Stimulated activated naive B cell treated with anti-CD40 and anti-IgM and Interleukin-4, amounts not matched to agents 10 μg/mL and 1 μg/mL and 100 μg/mL, for 72 hours (primary cell): ENCODE measurements around the gene LDLRAD3.

Experiments used
- ATAC-seq, 2 donors: fragments of 150-1000 bp; cut with Tn5 transposase; replicated peaks; 2 replicates each; pipeline ENCODE4 v1.10.0; 2021; ENCODE audit warnings: moderate library complexity in 1 of 2
- DNase-seq: peaks from one replicate; pipeline ENCODE4 v3.0.0; 2021
- H3K27ac Mint-ChIP-seq: one replicate; pipeline ENCODE4 v1.8.0; 2022; ENCODE audit warnings: mild to moderate bottlenecking, mixed read lengths
- H3K27me3 Mint-ChIP-seq, 2 donors: one replicate each; pipeline ENCODE4 v1.8.0; 2022; ENCODE audit warnings: mixed read lengths in 2 of 2
- H3K36me3 Mint-ChIP-seq, 2 donors: one replicate each; pipeline ENCODE4 v1.8.0; 2022; ENCODE audit warnings: mixed read lengths in 2 of 2, mild to moderate bottlenecking in 1 of 2
- H3K4me1 Mint-ChIP-seq, 2 donors: one replicate each; pipeline ENCODE4 v1.8.0; 2022; ENCODE audit warnings: mixed read lengths in 2 of 2, mild to moderate bottlenecking in 1 of 2
- H3K4me3 Mint-ChIP-seq, 2 donors: one replicate each; pipeline ENCODE4 v1.8.0; 2022; ENCODE audit warnings: mild to moderate bottlenecking in 2 of 2, mixed read lengths in 2 of 2, moderate library complexity in 1 of 2
- H3K9me3 Mint-ChIP-seq, 2 donors: one replicate each; pipeline ENCODE4 v1.8.0; 2022; ENCODE audit warnings: mixed read lengths in 2 of 2, mild to moderate bottlenecking in 1 of 2

The LDLRAD3 gene

GRCh38 chr11:36271794-36272407 is 328.0 kb downstream of the LDLRAD3 start:
- Mint-ChIP-seq H3K4me3 (no peak overlapping the region), H3K27me3 (no peaks in the 10 kb centered on the region), H3K36me3 (peaks cover 33 to 51% of the 10 kb centered on the region in 2 donors), H3K4me1 (no peaks in the 10 kb centered on the region), H3K27ac (no peak overlapping the region), H3K9me3 (peaks cover 3 to 10% of the 10 kb centered on the region in 2 donors)
- no peak for ATAC-seq
- no peak for DNase-seq

DNA sequence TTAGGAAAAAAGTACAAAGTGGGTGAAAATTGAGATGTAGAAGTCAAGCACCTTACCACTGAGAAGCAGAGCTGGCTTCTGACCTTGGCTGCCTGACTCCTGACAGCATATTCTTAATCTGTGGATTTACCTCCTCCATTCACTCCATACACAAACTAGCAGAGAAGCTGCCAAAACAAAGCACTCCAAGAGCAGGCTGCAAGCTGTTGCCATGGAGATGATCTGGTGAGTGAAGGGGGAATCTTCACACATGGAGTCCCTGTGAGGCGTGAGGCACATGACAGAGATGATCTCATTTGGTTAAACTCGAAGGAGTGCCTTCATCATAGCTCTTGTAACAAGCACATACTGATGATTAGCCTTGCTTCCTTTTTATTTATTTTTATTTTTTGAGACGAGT is 329.2 kb downstream of the LDLRAD3 start:
- H3K4me1 Mint-ChIP-seq: no peaks in the 10 kb centered on the region
- peaks cover 3 to 10% of the 10 kb centered on the region in 2 donors for H3K9me3 Mint-ChIP-seq
- H3K36me3 Mint-ChIP-seq: peaks cover 37 to 60% of the 10 kb centered on the region in 2 donors
- no peaks in the 10 kb centered on the region for H3K27me3 Mint-ChIP-seq
- DNase-seq: no peak
- H3K27ac Mint-ChIP-seq: no peak overlapping the region
- no peak for ATAC-seq
- no peak overlapping the region for H3K4me3 Mint-ChIP-seq

DNA sequence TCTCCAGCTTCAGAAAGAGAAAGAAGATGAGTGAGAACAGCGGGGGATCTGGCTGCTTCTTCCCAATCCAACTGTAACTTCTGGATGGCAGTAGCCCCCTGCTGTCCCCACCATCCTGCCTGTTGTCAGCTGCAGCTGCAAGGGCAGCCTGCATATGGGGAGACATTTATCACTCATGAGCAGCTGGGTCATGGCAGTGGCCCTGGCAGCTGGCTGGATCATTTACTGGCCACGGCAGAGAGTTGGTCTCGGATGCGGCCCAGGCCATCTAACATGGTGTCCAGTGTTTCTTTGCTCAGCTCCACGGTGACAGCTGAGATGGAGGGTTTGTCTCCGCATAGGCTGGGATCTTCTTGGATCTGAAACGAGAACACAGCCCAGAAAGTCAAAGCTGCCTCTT is 330.6 kb downstream of the LDLRAD3 start:
- H3K4me1 Mint-ChIP-seq: no peaks in the 10 kb centered on the region
- H3K9me3 Mint-ChIP-seq: peaks cover 3 to 10% of the 10 kb centered on the region in 2 donors
- no peak overlapping the region for H3K4me3 Mint-ChIP-seq
- DNase-seq (no peak), ATAC-seq (no peak)
- H3K27ac Mint-ChIP-seq: no peak overlapping the region
- no peaks in the 10 kb centered on the region for H3K27me3 Mint-ChIP-seq
- peaks cover 39 to 60% of the 10 kb centered on the region in 2 donors for H3K36me3 Mint-ChIP-seq

GRCh38 chr11:36278531-36279282 is 334.8 kb downstream of the LDLRAD3 start:
- ATAC-seq (no peak), DNase-seq (no peak)
- Mint-ChIP-seq H3K4me3 (no peak overlapping the region), H3K9me3 (peaks cover 6 to 9% of the 10 kb centered on the region in 2 donors), H3K36me3 (peaks cover 32 to 62% of the 10 kb centered on the region in 2 donors), H3K27me3 (no peaks in the 10 kb centered on the region), H3K4me1 (peaks cover 2 to 4% of the 10 kb centered on the region in 2 donors), H3K27ac (no peak overlapping the region)

DNA sequence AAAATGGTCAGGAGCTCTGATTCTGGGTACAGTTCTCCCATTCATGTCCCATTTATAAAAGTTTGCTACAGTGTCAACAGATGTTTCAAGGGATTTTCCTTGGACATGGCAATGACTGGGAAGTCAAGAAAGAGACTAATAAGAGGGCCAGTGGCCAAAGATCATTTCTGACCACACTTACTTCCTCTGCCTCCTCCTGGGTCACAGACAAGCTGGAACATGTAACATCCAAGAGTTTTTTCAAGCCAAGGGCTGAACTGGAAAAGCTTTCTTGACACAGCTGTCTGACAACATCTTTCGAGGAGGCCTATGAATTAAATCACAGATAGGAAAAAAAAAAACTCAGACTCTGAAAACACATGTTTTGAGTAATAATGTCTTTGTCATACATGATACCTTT is 336.7 kb downstream of the LDLRAD3 start:
- no peaks in the 10 kb centered on the region for H3K27me3 Mint-ChIP-seq
- DNase-seq: no peak
- no peak overlapping the region for H3K27ac Mint-ChIP-seq
- peaks cover 2 to 20% of the 10 kb centered on the region in 2 donors for H3K4me1 Mint-ChIP-seq
- no peak overlapping the region for H3K4me3 Mint-ChIP-seq
- ATAC-seq: no peak
- peaks cover 22 to 53% of the 10 kb centered on the region in 2 donors for H3K36me3 Mint-ChIP-seq
- peaks cover 5 to 6% of the 10 kb centered on the region in 2 donors for H3K9me3 Mint-ChIP-seq
